Stimulated activated CD8-positive, alpha-beta memory T cell treated with anti-CD3 and anti-CD28 coated beads, Interleukin-15, amount 100 ng/mL, for 1 hour (primary cell): ENCODE results near the gene FAM81A.
"Not testable (repeated sequence)": the region's sequence is repeated elsewhere in the genome, so short reads cannot be mapped to it uniquely, and the experiment has no call there.

Experiments used
- DNase-seq: peaks from one replicate; pipeline ENCODE4 v3.0.0-alpha.2; 2020; ENCODE audit warnings: low read depth

FAM81A gene

DNA sequence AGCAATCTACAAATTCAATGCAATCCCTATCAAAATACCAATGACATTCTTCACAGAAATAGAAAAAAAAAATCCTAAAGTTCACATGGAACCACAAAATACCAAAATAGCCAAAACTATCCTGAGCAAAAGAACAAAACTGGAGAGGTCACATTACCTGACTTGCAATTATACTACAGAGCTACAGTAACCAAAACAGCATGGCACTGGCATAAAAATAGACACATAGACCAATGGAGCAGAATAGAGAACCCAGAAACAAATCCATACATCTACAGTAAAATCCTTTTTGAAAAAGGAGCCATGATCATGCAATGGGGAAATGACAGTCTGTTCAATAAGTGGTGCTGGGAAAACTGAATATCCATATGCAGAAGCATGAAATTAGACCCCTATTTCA, 51.5 kb downstream of the FAM81A start:
- not testable (repeated sequence) for DNase-seq

DNA sequence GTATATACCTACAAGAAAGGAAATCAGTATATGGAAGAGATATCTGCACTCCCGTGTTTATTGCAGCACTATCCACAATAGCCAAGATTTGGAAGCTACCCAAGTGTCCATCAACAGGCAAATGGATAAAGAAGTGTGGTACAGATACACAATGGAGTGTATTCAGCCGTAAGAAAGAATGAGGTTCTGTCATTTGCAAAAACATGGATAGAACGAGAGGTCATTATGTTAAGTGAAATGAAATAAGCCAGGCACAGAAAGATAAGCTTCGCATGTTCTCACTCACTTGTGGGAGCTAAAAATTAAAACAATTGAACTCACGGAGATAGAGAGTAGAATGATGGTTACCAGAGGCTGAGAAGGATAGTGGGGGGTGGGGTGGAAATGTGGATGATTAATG, 53.1 kb downstream of the FAM81A start:
- DNase-seq, result no peak

DNA sequence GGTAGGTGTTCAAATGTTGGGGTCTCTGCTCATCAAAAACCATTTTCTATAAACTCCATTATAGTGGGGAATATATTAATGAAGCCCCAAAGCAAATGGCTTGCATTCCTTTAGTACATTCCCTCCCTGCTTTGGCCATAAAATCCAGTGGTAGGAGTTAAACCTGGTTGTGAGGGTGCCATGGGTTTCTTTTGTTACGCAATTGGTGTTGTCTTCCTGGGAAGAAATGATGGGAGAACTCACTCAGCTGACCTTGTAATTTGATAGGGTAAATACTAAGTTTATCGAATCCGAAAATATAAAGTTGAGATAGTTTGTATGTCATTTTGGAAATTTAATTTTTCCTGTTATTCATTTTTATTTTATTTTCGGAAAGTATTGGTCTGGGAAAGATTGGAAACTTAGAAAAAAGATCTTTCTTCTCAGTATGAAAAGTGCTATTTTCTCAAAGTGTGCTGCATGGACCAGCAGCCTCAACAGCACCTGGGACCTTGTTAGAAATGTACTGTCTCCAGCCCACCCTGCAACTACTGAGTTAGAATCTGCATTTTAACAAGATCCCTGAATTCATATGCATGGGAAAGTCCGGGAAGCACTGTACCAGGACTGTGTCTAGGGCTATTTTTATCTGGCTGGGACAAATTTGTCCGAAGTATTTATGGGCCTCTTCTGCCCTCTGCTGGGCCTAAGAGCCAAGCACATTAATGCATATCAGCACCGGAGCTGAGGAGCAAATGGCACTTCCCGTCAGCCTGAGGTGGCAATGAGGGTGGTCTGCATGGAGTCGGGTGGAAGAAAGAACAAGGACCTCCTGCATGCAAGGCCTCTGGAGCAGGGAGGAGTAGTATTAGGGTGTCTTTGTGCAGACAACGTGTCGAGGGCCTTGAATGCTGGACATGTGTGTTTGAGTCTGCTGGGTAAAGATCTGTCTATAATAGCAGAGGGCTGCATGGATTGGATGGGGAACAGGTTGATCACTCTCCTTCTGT, 54.7 kb downstream of the FAM81A start:
- DNase-seq, result peak; percentile 20

DNA sequence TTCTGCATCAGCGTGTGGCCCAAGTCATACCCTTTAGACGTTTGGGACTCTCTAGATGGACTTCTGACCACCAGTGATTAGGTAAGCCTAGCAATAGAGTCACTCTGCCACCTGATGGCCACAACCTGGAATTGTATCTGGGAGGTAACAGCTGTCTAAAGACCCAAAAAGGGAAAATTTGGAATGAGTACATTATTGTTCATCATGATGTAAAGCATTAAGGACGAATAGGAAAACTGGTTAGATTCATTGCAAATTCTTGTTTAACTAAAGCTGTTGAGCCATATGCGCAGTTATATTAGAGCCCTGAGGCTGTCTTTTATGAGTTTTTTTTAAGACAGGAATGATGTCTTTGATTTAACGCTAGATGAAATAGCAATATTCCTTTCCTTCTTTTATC, 63.6 kb downstream of the FAM81A start:
- DNase-seq, result no peak

DNA sequence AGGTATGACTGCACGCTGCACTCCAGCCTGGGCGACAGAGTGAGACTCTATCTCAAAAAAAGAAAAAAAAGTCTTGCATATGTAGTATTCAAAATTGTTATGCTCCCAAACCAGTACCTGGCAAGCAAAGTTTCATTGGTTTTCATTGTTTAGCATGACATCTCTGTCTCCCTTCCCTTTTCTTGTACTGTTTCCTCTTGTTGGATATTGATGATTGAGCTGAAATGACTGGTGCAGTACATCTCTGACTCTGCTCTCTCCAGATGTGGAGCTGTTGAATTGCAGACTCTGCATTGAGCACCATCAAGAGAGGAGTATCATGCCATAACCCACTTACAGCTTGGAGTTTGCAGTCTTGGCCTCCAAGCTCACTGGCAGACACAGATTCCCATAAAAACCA, 77.2 kb downstream of the FAM81A start:
- DNase-seq, result no peak

DNA sequence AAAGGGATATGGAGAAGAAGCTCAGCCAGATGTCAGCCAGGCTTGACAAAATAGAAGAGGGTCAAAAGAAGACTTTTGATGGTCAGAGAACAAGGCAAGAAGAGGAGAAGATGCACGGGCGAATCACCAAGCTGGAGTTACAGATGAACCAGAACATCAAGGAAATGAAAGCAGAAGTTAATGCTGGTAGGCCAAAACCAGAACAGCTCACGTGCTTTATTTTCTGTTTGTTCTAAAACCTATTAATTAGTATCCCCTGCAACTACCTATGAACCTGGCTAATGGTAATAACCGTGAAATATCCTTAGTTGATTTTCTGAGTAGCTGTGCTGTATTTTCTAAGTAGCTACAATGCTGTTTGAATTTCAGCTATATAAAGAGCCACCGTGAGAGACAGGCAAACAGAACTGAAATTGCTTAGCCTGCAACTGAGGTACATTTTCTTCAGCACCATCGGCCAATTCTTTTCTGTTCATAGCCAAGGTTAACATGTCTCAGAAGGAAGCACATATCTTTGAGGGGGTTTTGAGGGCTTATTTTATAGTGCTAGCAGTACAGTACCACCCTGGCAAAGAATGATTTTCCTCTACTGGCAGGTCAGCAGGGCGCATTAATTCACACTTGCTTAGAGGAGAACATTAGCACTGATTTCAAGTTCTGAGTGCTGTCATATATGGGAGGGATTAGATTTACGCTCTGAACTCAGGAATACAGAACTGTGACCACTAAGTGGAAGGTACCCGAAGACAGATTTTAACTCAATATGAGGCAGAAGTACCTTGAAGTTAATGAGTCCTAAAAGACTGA, 78.9 kb downstream of the FAM81A start:
- no peak for DNase-seq

DNA sequence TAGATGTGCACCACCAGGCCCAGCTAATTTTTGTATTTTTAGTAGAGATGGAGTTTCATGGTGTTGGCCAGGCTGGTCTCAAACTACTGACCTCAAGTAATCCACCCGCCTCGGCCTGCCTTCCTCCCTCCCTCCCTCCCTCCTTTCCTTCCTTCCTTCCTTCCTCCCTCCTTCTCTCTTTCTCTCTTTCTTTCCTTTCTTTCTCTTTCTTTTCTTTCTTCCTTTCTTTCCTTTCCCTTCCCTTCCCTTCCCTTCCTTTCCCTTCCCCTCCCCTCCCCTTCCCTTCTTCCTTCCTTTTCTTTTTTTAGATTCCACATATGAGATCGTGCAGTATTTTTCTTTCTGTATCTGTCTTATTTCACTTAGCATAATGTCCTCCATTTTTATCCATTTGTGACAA, 81.3 kb downstream of the FAM81A start:
- DNase-seq, result no peak

DNA sequence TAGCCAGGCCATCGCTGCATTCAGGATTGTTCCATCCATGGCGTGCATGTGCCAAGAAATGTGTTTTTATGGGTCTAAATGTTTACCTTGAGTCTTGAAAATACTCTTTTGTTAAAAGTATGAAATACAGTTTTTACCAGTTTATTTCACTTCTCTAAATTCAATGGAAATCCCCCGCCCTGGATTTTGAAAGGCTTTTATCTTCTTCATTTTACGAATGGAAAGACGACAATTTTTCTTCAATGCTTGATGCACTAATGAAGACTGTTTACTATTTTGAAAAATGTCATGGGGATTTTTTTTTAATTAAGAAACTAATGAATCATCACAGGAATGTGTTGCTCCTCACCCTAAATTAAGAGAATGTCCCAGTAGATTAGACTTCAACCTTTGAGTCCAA, 83.5 kb downstream of the FAM81A start:
- no peak for DNase-seq

DNA sequence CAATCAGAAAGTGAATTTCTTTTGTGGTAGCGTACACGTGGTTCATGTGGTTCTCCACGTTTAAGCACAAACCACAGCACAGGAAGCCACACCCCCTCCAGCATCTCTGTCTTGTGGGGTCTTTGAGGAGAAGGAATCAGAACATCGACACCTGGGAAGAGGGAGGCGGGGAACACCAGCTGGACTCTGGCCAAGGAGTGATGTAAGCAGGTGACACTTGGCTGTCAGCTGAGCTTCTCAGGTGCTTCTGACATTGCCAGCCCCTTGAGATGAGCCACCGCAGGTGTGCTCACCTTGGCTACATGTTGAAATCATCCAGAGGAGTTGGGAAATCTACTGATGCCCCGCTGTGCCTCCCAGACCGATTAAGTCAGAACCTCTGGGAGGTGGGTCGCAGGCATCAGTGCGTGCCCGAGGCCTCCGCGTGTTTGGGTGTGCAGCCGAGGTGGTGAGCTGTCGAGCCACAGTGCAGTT, 85.0 kb downstream of the FAM81A start:
- DNase-seq, result peak; percentile 5

DNA sequence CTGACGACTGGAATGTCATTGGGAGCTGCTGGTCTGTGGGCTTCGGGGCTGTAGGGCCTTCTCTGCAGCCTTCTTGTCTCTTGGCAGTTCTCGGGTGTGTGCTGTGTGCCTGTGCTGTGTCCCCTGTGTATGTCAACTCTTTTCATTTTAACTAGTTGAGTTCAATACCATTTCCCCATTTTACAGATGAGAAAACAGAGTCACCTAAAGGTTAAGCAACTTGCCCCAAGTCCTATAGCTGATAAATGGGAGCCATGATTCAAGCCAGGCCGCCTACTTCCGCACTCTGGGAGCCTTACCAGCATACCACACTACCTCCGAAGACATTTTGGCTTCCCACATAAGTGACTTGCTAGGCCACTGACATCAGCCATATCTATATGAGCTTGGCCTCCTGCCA, 85.7 kb downstream of the FAM81A start:
- no peak for DNase-seq

DNA sequence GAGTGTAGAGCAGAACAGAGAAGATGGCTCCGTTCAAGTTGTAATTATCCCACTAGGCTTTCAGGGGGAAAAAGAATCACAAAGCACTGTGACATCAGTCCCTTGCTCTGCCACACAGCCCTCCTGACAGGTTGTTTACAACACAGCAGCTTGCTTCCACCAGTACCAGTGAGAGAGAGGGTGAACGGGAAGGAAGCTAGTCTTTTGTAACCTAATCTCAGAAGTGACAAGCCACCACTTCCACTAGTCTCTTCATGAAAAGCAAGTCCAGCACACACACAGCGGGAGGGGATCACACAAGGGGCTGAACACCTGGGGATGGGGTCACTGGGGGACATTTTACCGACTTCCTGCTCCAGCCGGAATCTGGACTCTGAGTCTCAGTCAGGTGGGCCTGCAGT, 86.3 kb downstream of the FAM81A start:
- no peak for DNase-seq

DNA sequence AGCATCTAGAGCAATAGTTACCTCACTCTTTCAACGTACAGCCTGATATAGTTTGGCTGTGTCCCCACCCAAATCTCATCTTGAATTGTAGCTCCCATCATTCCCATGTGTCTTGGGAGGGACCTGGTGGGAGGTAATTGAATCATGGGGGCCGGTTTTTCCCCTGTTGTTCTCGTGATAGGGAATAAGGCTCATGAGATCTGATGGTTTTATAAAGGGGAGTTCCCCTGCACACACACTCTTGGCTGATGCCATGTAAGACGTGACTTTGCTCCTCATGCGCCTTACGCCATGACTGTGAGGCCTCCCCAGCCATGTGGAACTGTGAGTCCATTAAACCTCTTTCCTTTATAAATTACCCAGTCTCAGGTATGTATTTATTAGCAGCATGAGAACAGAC, 88.5 kb downstream of the FAM81A start:
- DNase-seq, result not testable (repeated sequence)

DNA sequence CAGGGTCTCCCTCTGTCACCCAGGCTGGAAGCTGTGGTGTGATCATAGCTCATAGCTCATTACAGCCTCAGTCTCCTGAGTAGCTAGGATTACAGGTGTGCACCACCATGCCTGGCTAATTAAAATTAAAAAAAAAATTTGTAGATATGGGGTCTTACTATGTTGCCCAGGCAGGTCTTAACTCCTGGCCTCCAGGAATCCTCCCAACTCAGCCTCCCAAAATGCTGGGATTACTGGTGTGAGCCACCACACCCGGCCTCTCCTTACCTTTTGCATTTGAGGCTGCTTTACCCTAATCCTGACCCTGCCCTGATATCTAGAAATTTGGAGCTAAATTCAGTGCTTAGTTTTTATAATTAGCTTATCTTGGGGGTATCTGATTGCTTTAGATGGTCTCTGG, 90.4 kb downstream of the FAM81A start:
- no peak for DNase-seq

DNA sequence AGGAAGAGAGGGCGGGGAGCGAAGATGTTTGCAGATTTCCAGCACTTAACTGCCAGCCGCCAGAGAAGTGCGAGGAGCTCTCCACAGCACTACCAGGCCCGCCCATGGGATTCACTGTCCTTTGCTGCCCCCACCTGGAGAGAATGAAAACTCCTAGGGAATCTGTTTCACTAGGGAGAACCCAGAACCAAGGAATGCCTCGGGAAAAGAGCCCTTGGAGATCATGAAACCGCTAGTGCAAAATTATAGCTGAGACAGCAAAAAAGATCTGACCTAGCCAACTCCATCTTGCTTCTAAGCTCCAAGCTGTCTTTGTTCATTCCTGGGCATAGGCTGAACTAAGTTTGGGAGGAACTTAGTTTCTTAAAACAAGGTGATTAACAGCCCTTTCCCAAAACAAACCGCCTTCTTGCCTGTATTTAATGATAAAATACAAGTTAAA, 91.0 kb downstream of the FAM81A start:
- peak; percentile 63 for DNase-seq

DNA sequence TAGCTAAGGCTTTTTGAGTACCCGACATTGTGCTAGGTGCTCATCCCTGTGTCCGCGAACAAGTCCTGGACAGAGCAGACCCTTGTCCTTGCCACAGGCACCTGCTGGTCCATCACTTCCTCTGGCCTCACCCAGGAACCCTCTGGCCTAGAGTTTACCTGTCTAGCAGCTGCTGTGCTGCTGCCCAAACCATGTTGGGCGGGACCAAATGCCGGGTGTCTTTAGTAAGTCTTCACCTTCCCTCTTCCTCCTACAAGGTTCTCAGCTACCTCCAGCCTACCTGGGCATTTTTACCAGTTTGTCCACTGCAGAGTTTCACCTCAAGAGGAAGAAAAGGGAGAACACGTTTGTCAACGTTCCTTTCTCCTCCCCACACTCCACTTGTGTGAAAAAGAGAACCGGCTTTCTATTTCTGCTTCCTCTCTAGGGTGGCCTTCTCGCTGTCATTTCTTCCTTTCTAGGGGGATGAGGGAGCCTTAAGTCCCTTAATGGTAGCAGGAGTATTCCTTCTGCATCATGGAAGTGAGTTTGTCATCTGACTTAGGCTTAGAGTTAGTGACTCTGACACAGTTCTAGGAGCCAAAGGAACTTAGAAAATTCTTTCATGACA, 93.2 kb downstream of the FAM81A start:
- DNase-seq, result no peak

DNA sequence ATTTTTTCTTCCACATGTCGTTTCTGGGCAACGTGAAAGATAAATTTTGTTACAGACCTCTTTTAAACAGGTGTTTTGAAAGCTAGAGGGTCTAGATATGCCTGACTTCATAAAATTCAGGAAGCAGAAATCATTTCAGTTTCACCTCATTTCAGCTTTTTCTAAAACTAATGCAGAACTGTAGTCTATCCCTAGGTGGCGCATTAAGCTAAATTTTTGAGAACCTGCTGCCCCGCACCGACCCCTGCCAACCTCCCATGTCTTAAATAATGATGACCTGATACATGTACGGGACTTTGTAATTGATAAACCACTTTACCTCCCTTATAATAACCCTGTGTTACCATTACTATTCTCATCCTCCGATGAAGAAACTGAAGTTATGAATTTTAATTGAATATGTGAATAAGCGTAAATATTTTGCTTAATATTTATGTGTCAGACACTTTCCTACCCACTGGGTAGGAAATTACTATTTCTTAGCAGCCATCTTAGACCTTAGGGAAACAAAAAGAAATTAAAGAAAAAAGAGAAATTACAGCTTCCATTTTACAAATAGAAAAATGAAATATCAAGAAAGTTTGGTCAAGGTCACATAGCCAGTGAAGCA, 94.9 kb downstream of the FAM81A start:
- no peak for DNase-seq

DNA sequence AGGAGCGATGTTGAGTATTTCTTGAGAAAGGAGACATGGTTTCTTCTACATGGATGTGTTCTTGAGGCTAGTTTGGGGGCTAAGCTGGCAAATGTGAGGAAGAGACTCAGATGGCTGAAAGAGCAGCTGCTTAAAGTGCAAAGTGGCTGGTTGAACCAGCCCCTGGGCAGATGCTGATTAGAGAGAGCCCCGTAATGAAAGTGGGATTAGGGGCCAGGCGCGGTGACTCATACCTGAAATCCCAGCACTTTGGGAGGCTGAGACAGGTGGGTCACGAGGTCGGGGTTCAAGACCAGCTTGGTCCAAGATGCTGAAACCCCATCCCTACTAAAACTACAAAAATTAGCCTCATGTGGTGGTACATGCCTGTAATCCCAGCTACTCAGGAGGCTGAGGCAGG, 98.6 kb downstream of the FAM81A start:
- no peak for DNase-seq

DNA sequence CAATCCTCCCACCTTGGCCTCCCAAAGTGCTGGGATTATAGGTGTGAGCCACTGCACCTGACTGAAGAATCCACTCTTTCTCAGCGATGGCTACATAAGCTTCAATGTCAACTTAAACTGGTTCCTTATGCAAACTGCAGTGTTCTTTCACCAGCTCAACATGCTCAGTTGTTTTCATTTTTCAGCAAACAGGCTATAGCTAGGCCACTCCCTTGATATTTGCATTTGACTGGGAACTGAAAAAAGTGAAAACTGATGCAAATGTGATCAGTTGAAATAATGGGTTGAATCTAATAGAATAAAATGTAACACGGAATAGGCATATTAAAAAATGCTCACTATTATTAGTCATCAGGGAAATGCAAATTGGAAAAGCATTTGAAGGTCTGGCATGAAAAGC, 99.4 kb downstream of the FAM81A start:
- no peak for DNase-seq

DNA sequence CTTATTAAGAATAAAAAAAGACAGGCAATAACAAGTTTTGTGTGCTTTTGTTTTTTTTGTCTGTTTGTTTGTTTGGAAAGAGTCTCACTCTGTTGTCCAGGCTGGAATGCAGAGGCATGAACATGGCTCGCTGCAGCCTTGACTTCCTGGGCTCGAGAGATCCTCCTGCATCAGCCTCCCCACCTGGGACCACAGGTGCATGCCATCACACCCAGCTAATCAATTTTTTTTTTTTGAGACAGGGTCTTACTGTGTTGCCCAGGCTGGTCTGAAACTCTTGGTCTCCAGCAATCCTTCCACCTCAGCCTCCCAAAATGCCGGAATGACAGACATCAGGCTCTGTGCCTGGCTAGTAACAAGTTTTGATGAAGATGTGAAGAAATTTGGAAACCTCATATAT, 100.5 kb downstream of the FAM81A start:
- no peak for DNase-seq

DNA sequence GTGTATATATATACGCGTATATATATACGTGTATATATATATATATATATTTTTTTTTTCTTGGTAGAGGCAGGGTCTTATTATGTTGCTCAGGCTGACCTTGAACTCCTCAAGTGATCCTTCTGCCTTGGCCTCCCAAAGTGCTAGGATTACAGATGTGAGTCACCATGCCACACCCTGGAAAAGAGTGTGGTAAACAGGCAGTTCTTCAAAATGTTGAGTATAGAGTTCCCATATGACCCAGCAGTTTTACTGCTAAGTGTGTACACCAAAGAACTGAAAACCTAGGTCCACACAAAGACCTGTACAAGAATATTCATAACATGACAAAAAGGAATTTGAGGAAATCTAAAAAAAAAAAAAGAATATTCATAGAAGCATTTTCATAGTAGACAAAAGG, 101.8 kb downstream of the FAM81A start:
- DNase-seq, result no peak

DNA sequence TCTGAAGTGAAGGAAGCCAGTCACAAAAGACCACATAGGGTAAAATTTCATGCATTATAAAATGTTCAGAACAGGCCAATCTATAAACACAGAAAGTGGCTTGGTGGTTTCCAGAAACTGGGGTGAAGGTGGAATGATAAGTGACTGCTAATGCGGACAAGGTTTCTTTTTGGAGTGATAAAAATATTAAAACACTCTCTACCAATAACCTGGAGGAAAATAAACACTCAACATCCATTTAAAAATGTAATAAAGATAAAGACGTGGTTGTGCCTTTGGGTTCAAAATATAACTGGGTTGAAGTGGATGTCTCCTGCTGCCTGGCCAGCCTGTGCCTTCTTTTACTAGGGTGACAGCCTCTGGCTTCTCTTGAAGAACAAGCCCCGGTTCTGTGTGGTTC, 102.7 kb downstream of the FAM81A start:
- no peak for DNase-seq

DNA sequence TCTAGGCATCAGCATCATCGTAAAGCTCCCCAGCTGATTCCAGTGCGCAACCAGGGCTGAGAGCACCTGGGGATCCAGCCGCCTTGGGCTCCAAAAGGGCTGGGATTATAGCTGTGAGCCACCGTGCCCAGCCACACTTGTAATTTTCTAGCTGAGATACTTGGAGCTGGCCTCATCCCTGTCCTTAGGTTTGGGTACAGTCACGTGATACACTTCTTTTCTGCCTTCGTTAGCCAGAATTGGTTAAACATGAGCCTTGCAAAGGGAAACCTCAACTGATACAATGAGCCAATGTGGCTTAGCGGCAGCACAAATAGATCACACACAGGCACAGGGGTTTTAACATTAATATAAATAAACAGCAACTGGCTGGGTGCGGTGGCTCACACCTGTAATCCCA, 103.8 kb downstream of the FAM81A start:
- DNase-seq, result no peak
